OCI-LY1 (cell line): ENCODE results near the gene EMC9.

Experiments used
- H2AFZ ChIP-seq: fragments of 200-600 bp; sonication (generic), shearing (Covaris generic); 2 replicates; pipeline ENCODE4 v1.6.0; 2014; ENCODE audit warnings: antibody characterized with exemption, mild to moderate bottlenecking, low read length
- H3F3A ChIP-seq: fragments of 200-600 bp; sonication (generic), shearing (Covaris generic); 2 replicates; pipeline ENCODE4 v1.6.0; 2014; ENCODE audit warnings: mild to moderate bottlenecking, antibody characterized with exemption, low read length, moderate library complexity; ENCODE audit not compliant: insufficient read depth
- H3K27ac ChIP-seq: fragments of 200-600 bp; sonication (generic); 2 replicates; pipeline ENCODE4 v1.5.1; 2014; ENCODE audit warnings: low read length, mixed run types, mild to moderate bottlenecking, low read depth; ENCODE audit not compliant: poor library complexity, severe bottlenecking
- H3K27me3 ChIP-seq: fragments of 200-600 bp; sonication (generic); 2 replicates; pipeline ENCODE4 v1.6.0; 2014; ENCODE audit warnings: antibody characterized with exemption, mild to moderate bottlenecking, low read length, moderate library complexity; ENCODE audit not compliant: insufficient read depth
- H3K36me3 ChIP-seq: fragments of 200-600 bp; sonication (generic); 2 replicates; pipeline ENCODE4 v1.6.1; 2014; ENCODE audit warnings: mild to moderate bottlenecking, antibody characterized with exemption, low read length, moderate library complexity, mixed read lengths; ENCODE audit not compliant: insufficient read depth
- H3K4me1 ChIP-seq: fragments of 200-600 bp; sonication (generic); 2 replicates; pipeline ENCODE4 v1.5.1; 2014; ENCODE audit warnings: mild to moderate bottlenecking, low read length, moderate library complexity; ENCODE audit not compliant: insufficient read depth, severe bottlenecking
- H3K4me2 ChIP-seq: fragments of 200-600 bp; sonication (generic), shearing (Covaris generic); 2 replicates; pipeline ENCODE4 v1.6.1; 2014; ENCODE audit warnings: low read length
- H3K4me3 ChIP-seq: fragments of 200-600 bp; sonication (generic); 2 replicates; pipeline ENCODE4 v1.5.1; 2014; ENCODE audit warnings: low read length, low read depth, mild to moderate bottlenecking, mixed read lengths; ENCODE audit not compliant: poor library complexity, severe bottlenecking
- H3K79me2 ChIP-seq: fragments of 200-600 bp; shearing (Covaris generic); 2 replicates; pipeline ENCODE4 v1.6.1; 2016; ENCODE audit warnings: mixed run types, low read length, mixed read lengths; ENCODE audit not compliant: insufficient read depth
- H3K9ac ChIP-seq: fragments of 200-600 bp; sonication (generic), shearing (Covaris generic); 2 replicates; pipeline ENCODE4 v1.6.1; 2014; ENCODE audit warnings: mild to moderate bottlenecking, low read length, mixed read lengths
- H3K9me2 ChIP-seq: fragments of 200-600 bp; sonication (generic), shearing (Covaris generic); 2 replicates; pipeline ENCODE4 v1.6.1; 2014; ENCODE audit warnings: low read depth, mild to moderate bottlenecking, low read length, mixed read lengths
- H3K9me3 ChIP-seq: fragments of 200-600 bp; shearing (Covaris generic); 2 replicates; pipeline ENCODE4 v1.6.1; 2014; ENCODE audit warnings: low read length, mixed read lengths
- H4K20me1 ChIP-seq: fragments of 200-600 bp; sonication (generic), shearing (Covaris generic); 2 replicates; pipeline ENCODE4 v1.6.0; 2016; ENCODE audit warnings: mild to moderate bottlenecking, low read length; ENCODE audit not compliant: insufficient read depth
- EZH2 ChIP-seq: fragments of 200-600 bp; sonication (generic), shearing (Covaris generic); IDR thresholded peaks from 2 replicates; pipeline ENCODE4 v1.8.0; 2017; ENCODE audit warnings: borderline replicate concordance, mixed run types, mild to moderate bottlenecking, antibody characterized with exemption, low read length, moderate library complexity, mixed read lengths
- TF ChIP-seq, protein P1 (sequence below): fragments of 200-600 bp; sonication (generic), shearing (Covaris generic); IDR thresholded peaks from 2 replicates; pipeline ENCODE4 v1.5.1; 2017; ENCODE audit warnings: mild to moderate bottlenecking, antibody characterized with exemption, low read length, moderate library complexity, mixed read lengths

EMC9 gene

DNA sequence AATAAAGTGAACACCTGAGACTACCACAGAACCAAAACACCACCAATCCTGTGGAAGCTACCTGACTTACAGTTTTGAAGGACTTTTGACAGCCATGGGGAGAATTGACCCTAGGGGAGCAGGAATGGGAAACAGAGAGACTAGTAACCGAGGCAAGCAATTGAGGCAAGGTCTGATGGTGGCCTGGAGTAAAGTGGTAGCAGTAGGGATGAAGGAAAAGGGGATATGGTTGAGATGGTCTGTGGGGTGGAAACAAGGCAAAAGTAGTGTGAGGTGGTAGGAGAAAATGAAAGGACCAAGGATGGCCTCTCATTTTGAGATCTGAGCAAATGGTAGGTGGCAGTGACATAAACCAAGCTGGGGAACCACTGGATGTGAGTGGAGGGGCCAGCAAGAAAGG, 15.4 kb upstream of the EMC9 start:
- H3K9me3 ChIP-seq, result no peaks in the 10 kb centered on the region
- TF ChIP-seq EZH2, result no peak
- TF ChIP-seq, protein P1, sequence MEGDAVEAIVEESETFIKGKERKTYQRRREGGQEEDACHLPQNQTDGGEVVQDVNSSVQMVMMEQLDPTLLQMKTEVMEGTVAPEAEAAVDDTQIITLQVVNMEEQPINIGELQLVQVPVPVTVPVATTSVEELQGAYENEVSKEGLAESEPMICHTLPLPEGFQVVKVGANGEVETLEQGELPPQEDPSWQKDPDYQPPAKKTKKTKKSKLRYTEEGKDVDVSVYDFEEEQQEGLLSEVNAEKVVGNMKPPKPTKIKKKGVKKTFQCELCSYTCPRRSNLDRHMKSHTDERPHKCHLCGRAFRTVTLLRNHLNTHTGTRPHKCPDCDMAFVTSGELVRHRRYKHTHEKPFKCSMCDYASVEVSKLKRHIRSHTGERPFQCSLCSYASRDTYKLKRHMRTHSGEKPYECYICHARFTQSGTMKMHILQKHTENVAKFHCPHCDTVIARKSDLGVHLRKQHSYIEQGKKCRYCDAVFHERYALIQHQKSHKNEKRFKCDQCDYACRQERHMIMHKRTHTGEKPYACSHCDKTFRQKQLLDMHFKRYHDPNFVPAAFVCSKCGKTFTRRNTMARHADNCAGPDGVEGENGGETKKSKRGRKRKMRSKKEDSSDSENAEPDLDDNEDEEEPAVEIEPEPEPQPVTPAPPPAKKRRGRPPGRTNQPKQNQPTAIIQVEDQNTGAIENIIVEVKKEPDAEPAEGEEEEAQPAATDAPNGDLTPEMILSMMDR, result no peak
- H3K36me3 ChIP-seq, result peaks cover 55% of the 10 kb centered on the region

GRCh38 chr14:24155100-24155499, 13.7 kb upstream of the EMC9 start:
- no peaks in the 10 kb centered on the region for H3K4me1 ChIP-seq
- no peaks in the 10 kb centered on the region for H3K79me2 ChIP-seq
- H2AFZ ChIP-seq, result no peak overlapping the region
- no peak overlapping the region for H3K9ac ChIP-seq
- no peaks in the 10 kb centered on the region for H3K27me3 ChIP-seq
- H3K4me3 ChIP-seq, result no peak overlapping the region
- H3K4me2 ChIP-seq, result no peak overlapping the region
- H3K9me3 ChIP-seq, result no peaks in the 10 kb centered on the region
- TF ChIP-seq, protein P1, result no peak
- no peak for TF ChIP-seq EZH2
- no peaks in the 10 kb centered on the region for H4K20me1 ChIP-seq
- no peaks in the 10 kb centered on the region for H3F3A ChIP-seq
- H3K9me2 ChIP-seq, result no peaks in the 10 kb centered on the region
- H3K27ac ChIP-seq, result no peak overlapping the region
- peaks cover 65% of the 10 kb centered on the region for H3K36me3 ChIP-seq

More for the DNA sequence above, 15.4 kb upstream of the EMC9 start:
- no peak overlapping the region for H3K4me2 ChIP-seq
- H3K27ac ChIP-seq, result no peak overlapping the region
- no peaks in the 10 kb centered on the region for H3K9me2 ChIP-seq
- no peak overlapping the region for H2AFZ ChIP-seq
- no peaks in the 10 kb centered on the region for H3F3A ChIP-seq
- H3K27me3 ChIP-seq, result no peaks in the 10 kb centered on the region
- H4K20me1 ChIP-seq, result no peaks in the 10 kb centered on the region
- no peaks in the 10 kb centered on the region for H3K79me2 ChIP-seq
- no peak overlapping the region for H3K9ac ChIP-seq
- H3K4me1 ChIP-seq, result peaks cover 12% of the 10 kb centered on the region
- no peak overlapping the region for H3K4me3 ChIP-seq

GRCh38 chr14:24151404-24152080, 10.2 kb upstream of the EMC9 start:
- Histone ChIP-seq H3K9me3 (no peaks in the 10 kb centered on the region), H3K4me2 (no peak overlapping the region), H3F3A (no peaks in the 10 kb centered on the region), H4K20me1 (no peaks in the 10 kb centered on the region), H3K9ac (no peak overlapping the region), H3K79me2 (no peaks in the 10 kb centered on the region; the same call in 1 of the 2 replicates), H3K36me3 (peaks cover 56% of the 10 kb centered on the region), H2AFZ (no peak overlapping the region), H3K27ac (no peak overlapping the region), H3K9me2 (no peaks in the 10 kb centered on the region), H3K4me1 (peaks cover 12% of the 10 kb centered on the region), H3K4me3 (no peak overlapping the region), H3K27me3 (no peaks in the 10 kb centered on the region)
- TF ChIP-seq, protein P1, result no peak
